Osteoblast (primary cell): ENCODE data around the gene YTHDC1. TPM values are rescaled to one million over a fixed set of nuclear protein-coding genes. Genes with fewer than 3 reads are reported as not detected.

Experiments
- DNase-seq: peaks from one replicate; pipeline ENCODE4 v3.0.0; 2011; ENCODE audit warnings: low spot score, mixed read lengths; ENCODE audit not compliant: insufficient read length; ENCODE audit errors: missing footprints
- H2AFZ ChIP-seq: 2 replicates; pipeline ENCODE4 v1.6.0; 2011; ENCODE audit warnings: mild to moderate bottlenecking, low read length
- H3K27ac ChIP-seq: 2 replicates; pipeline ENCODE4 v1.5.1; 2011; ENCODE audit warnings: mild to moderate bottlenecking, low read depth, low read length, moderate library complexity
- H3K27me3 ChIP-seq: 2 replicates; pipeline ENCODE4 v1.6.0; 2012; ENCODE audit warnings: mild to moderate bottlenecking, control low read depth, inconsistent platforms, low read length, moderate library complexity; ENCODE audit not compliant: insufficient read depth
- H3K36me3 ChIP-seq: 2 replicates; pipeline ENCODE4 v1.5.1; 2011; ENCODE audit warnings: mild to moderate bottlenecking, low read length, control low read depth, moderate library complexity; ENCODE audit not compliant: insufficient read depth
- H3K4me1 ChIP-seq: 2 replicates; pipeline ENCODE4 v1.5.1; 2011; ENCODE audit warnings: mild to moderate bottlenecking, low read length, control low read depth, moderate library complexity; ENCODE audit not compliant: insufficient read depth
- H3K4me2 ChIP-seq: 2 replicates; pipeline ENCODE4 v1.6.0; 2011; ENCODE audit warnings: mild to moderate bottlenecking, low read length; ENCODE audit not compliant: insufficient read depth
- H3K4me3 ChIP-seq: fragments of 200-600 bp; sonication (generic); 3 replicates; pipeline ENCODE4 v1.5.1; 2012; ENCODE audit warnings: mild to moderate bottlenecking, low read length, inconsistent platforms; ENCODE audit not compliant: insufficient read depth
- H3K79me2 ChIP-seq: 2 replicates; pipeline ENCODE4 v1.6.0; 2012; ENCODE audit warnings: mild to moderate bottlenecking, low read length, control low read depth, inconsistent platforms; ENCODE audit not compliant: insufficient read depth
- H3K9me3 ChIP-seq: 2 replicates; pipeline ENCODE4 v1.5.1; 2011; ENCODE audit warnings: low read depth, low read length, control low read depth
- H4K20me1 ChIP-seq: 2 replicates; pipeline ENCODE4 v1.6.0; 2012; ENCODE audit warnings: mild to moderate bottlenecking, low read length, control low read depth; ENCODE audit not compliant: insufficient read depth
- CTCF ChIP-seq: IDR thresholded peaks from 2 replicates; pipeline ENCODE4 v1.5.1; 2011; ENCODE audit warnings: mild to moderate bottlenecking, low read depth, low read length, moderate library complexity; ENCODE audit errors: extremely low read depth
- total RNA-seq: library from RNA; depleted of rRNA; stranded (reverse); fragments of >200 nt; gene quantifications from 2 replicates; pipeline ENCODE4 v1.2.3, GENCODE V29; 2012

Gene YTHDC1
- total RNA-seq, 1 donor = 40.2 TPM

DNA sequence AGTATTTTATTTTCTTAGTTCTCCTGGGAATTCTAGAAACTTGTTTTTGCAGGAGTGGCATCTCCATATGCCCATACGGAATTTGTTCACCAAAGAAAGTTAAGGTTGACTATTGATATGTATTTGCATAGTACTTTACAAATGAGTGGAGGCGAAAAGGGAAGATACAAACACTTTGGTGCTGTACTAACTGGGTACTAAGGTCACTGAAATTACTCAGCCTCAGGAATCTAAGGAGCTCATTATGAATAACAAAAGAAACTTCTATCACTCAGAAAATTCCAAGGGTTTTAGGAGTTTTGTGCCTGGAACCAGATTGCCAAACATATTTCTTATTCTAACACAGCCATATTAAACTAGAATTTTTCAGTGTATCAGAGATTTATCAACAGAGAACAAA lies 77.0 kb downstream of the YTHDC1 start:
- Histone ChIP-seq H3K4me3 (peak overlapping the region; percentile 70), H3K27ac (peak overlapping the region; percentile 42), H3K36me3 (no peaks in the 10 kb centered on the region), H3K9me3 (no peaks in the 10 kb centered on the region), H3K4me2 (peak overlapping the region; percentile 85), H3K27me3 (no peaks in the 10 kb centered on the region), H4K20me1 (no peaks in the 10 kb centered on the region), H3K79me2 (no peaks in the 10 kb centered on the region), H3K4me1 (peaks cover 20% of the 10 kb centered on the region), H2AFZ (no peak overlapping the region)
- peak; percentile 60 for DNase-seq
- TF ChIP-seq CTCF = no peak

DNA sequence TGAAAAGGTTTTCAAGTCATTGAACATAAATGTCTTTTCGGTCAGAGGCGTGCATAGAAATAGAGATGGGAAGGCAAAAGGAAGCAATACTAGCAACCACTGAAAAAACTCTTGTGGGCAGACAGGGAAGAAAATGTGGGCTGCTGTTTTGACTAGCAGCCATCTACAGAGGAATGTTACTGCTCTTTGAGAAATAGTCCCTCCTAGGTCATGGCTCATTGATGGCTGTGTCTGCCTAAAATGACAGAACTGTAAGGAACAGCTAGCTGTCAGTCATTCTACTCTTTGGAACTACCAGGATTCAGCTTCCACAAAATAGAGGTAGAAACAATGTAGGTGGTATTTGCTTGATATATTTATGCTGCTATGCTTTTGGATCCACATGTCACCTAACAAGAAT lies 77.5 kb downstream of the YTHDC1 start:
- H3K4me2 ChIP-seq = peak overlapping the region; percentile 85
- peak overlapping the region; percentile 84 for H2AFZ ChIP-seq
- H3K36me3 ChIP-seq = no peaks in the 10 kb centered on the region
- no peaks in the 10 kb centered on the region for H3K9me3 ChIP-seq
- peak overlapping the region; percentile 70 for H3K4me3 ChIP-seq
- H3K27me3 ChIP-seq = no peaks in the 10 kb centered on the region
- no peak for DNase-seq
- H3K4me1 ChIP-seq = peaks cover 22% of the 10 kb centered on the region
- peak overlapping the region; percentile 42 for H3K27ac ChIP-seq
- no peak for TF ChIP-seq CTCF
- H4K20me1 ChIP-seq = no peaks in the 10 kb centered on the region
- H3K79me2 ChIP-seq = no peaks in the 10 kb centered on the region

GRCh38 chr4:68271851-68272357 lies 78.0 kb downstream of the YTHDC1 start:
- Histone ChIP-seq H3K9me3 (no peaks in the 10 kb centered on the region), H3K79me2 (no peaks in the 10 kb centered on the region), H3K27ac (peak overlapping the region; percentile 42), H3K4me1 (peaks cover 22% of the 10 kb centered on the region), H3K4me2 (peak overlapping the region; percentile 85), H3K27me3 (no peaks in the 10 kb centered on the region), H2AFZ (peak overlapping the region; percentile 84), H4K20me1 (no peaks in the 10 kb centered on the region), H3K4me3 (peak overlapping the region; percentile 70), H3K36me3 (no peaks in the 10 kb centered on the region)
- peak; percentile 70 for TF ChIP-seq CTCF
- peak; percentile 74 for DNase-seq

- no peaks in the 10 kb centered on the region for H3K27me3 ChIP-seq
- H3K27ac ChIP-seq = peak overlapping the region; percentile 34
Measured at GRCh38 chr4:68267433-68267944, 82.4 kb downstream of the YTHDC1 start.

More at GRCh38 chr4:68267433-68267944, 82.4 kb downstream of the YTHDC1 start:
- DNase-seq = peak; percentile 46
- H3K36me3 ChIP-seq = no peaks in the 10 kb centered on the region
- H3K9me3 ChIP-seq = no peaks in the 10 kb centered on the region
- peaks cover 8% of the 10 kb centered on the region for H3K4me1 ChIP-seq
- H3K79me2 ChIP-seq = no peaks in the 10 kb centered on the region
- no peak overlapping the region for H3K4me3 ChIP-seq
- H4K20me1 ChIP-seq = no peaks in the 10 kb centered on the region
- H2AFZ ChIP-seq = peak overlapping the region; percentile 3
- peak overlapping the region; percentile 41 for H3K4me2 ChIP-seq
- no peak for TF ChIP-seq CTCF
